Measurements from ENCODE around the gene SLC4A3. TPM values are rescaled to one million over a fixed set of nuclear protein-coding genes. Genes with fewer than 3 reads are reported as not detected.

SLC4A3 gene
- total RNA-seq, 3 donors from 2014 or later (not counting 1 experiment from before 2014, with no cell fraction given): 0.15 to 0.45 TPM; not detected in 1

- H3K27me3 ChIP-seq (ENCODE audit: control insufficient read depth, insufficient read depth, low read length): no peaks in the 10 kb centered on the region
- Mint-ChIP-seq H3K9me3 (no peaks in the 10 kb centered on the region), H3K4me1 (no peaks in the 10 kb centered on the region), H3K27me3 (ENCODE audit: low read depth in 2 of 2) (peaks cover 8 to 37% of the 10 kb centered on the region in 2 donors), H3K36me3 (no peaks in the 10 kb centered on the region), H3K27ac (no peak overlapping the region), H3K4me3 (no peak overlapping the region)
- H3K4me3 ChIP-seq (ENCODE audit: low read length): no peak overlapping the region
- no peak for DNase-seq
- H3K36me3 ChIP-seq (ENCODE audit: control insufficient read depth, insufficient read depth, low read length): no peaks in the 10 kb centered on the region
- H3K9me3 ChIP-seq (ENCODE audit: control insufficient read depth, insufficient read depth, low read length): no peaks in the 10 kb centered on the region
- intact Hi-C loops (cut with micrococcal nuclease): no loop called here
- TF ChIP-seq CTCF (IDR thresholded peaks at IDR 0.05): no peak
- H3K4me1 ChIP-seq (ENCODE audit: control insufficient read depth, insufficient read depth, low read length): no peaks in the 10 kb centered on the region
- no peak overlapping the region for H3K27ac ChIP-seq (ENCODE audit: low read length)
- WGBS (ENCODE audit: insufficient coverage): 79% methylated on average over 4 of the region's 4 CpGs
- no peak for ATAC-seq
These were observed 47.8 kb downstream of the SLC4A3 start for GRCh38 chr2:219675221-219675620.

- Mint-ChIP-seq H3K27me3 (ENCODE audit: low read depth in 2 of 2) (peaks cover 8 to 25% of the 10 kb centered on the region in 2 donors), H3K27ac (no peak overlapping the region), H3K36me3 (no peaks in the 10 kb centered on the region), H3K4me3 (no peak overlapping the region), H3K4me1 (no peaks in the 10 kb centered on the region), H3K9me3 (no peaks in the 10 kb centered on the region)
- no peaks in the 10 kb centered on the region for H3K36me3 ChIP-seq (ENCODE audit: control insufficient read depth, insufficient read depth, low read length)
- no peak overlapping the region for H3K4me3 ChIP-seq (ENCODE audit: low read length)
- no peaks in the 10 kb centered on the region for H3K4me1 ChIP-seq (ENCODE audit: control insufficient read depth, insufficient read depth, low read length)
- intact Hi-C loops (cut with micrococcal nuclease): no loop called here
- WGBS (ENCODE audit: insufficient coverage): no CpG with 5 or more reads among the region's 1 CpG
- TF ChIP-seq CTCF (IDR thresholded peaks at IDR 0.05): no peak
- H3K27me3 ChIP-seq (ENCODE audit: control insufficient read depth, insufficient read depth, low read length): no peaks in the 10 kb centered on the region
- H3K9me3 ChIP-seq (ENCODE audit: control insufficient read depth, insufficient read depth, low read length): no peaks in the 10 kb centered on the region
- DNase-seq: no peak
- ATAC-seq: no peak
- H3K27ac ChIP-seq (ENCODE audit: low read length): no peak overlapping the region
These were observed 49.2 kb downstream of the SLC4A3 start for GRCh38 chr2:219676586-219676985.

GRCh38 chr2:219679041-219679440 lies 51.6 kb downstream of the SLC4A3 start:
- no peaks in the 10 kb centered on the region for H3K4me1 ChIP-seq (ENCODE audit: control insufficient read depth, insufficient read depth, low read length)

More at GRCh38 chr2:219679041-219679440, 51.6 kb downstream of the SLC4A3 start:
- H3K4me3 Mint-ChIP-seq: no peak overlapping the region
- Histone ChIP-seq H3K27me3 (ENCODE audit: control insufficient read depth, insufficient read depth, low read length) (no peaks in the 10 kb centered on the region), H3K27ac (ENCODE audit: low read length) (no peak overlapping the region), H3K4me3 (ENCODE audit: low read length) (no peak overlapping the region), H3K36me3 (ENCODE audit: control insufficient read depth, insufficient read depth, low read length) (no peaks in the 10 kb centered on the region), H3K9me3 (ENCODE audit: control insufficient read depth, insufficient read depth, low read length) (no peaks in the 10 kb centered on the region)
- ATAC-seq (no peak), DNase-seq (no peak)
- intact Hi-C loops (cut with micrococcal nuclease): no loop called here
- no peaks in the 10 kb centered on the region for H3K36me3 Mint-ChIP-seq
- 95% methylated on average over 3 of the region's 3 CpGs for WGBS (ENCODE audit: insufficient coverage)
- no peaks in the 10 kb centered on the region for H3K9me3 Mint-ChIP-seq
- TF ChIP-seq CTCF (IDR thresholded peaks at IDR 0.05): no peak
- no peak overlapping the region for H3K27ac Mint-ChIP-seq
- H3K4me1 Mint-ChIP-seq: no peaks in the 10 kb centered on the region
- H3K27me3 Mint-ChIP-seq (ENCODE audit: low read depth in 2 of 2): peaks cover 8 to 19% of the 10 kb centered on the region in 2 donors

Measured in natural killer cell (primary cell).